ENCODE measurements around the gene CLGN.

GRCh38 chr4:140355288-140355687 lies 72.2 kb downstream of the CLGN start:
- no peak for TF ChIP-seq CTCF (IDR thresholded peaks at IDR 0.05; ENCODE audit: insufficient read depth, low read length)
- TF ChIP-seq, protein P1, sequence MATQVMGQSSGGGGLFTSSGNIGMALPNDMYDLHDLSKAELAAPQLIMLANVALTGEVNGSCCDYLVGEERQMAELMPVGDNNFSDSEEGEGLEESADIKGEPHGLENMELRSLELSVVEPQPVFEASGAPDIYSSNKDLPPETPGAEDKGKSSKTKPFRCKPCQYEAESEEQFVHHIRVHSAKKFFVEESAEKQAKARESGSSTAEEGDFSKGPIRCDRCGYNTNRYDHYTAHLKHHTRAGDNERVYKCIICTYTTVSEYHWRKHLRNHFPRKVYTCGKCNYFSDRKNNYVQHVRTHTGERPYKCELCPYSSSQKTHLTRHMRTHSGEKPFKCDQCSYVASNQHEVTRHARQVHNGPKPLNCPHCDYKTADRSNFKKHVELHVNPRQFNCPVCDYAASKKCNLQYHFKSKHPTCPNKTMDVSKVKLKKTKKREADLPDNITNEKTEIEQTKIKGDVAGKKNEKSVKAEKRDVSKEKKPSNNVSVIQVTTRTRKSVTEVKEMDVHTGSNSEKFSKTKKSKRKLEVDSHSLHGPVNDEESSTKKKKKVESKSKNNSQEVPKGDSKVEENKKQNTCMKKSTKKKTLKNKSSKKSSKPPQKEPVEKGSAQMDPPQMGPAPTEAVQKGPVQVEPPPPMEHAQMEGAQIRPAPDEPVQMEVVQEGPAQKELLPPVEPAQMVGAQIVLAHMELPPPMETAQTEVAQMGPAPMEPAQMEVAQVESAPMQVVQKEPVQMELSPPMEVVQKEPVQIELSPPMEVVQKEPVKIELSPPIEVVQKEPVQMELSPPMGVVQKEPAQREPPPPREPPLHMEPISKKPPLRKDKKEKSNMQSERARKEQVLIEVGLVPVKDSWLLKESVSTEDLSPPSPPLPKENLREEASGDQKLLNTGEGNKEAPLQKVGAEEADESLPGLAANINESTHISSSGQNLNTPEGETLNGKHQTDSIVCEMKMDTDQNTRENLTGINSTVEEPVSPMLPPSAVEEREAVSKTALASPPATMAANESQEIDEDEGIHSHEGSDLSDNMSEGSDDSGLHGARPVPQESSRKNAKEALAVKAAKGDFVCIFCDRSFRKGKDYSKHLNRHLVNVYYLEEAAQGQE (IDR thresholded peaks at IDR 0.05; ENCODE audit: insufficient replicate concordance, low read depth), result no peak
- TF ChIP-seq POLR2AphosphoS5 (IDR thresholded peaks at IDR 0.05; ENCODE audit: low read depth), result no peak
